Kidney (tissue), 14 donors: ENCODE measurements around the gene KCNIP1. TPM values are rescaled to one million over a fixed set of nuclear protein-coding genes. Genes with fewer than 3 reads are reported as not detected.
A peak's percentile ranks its signal among the peaks of the same experiment; 100 is the strongest.

Experiments used
- DNase-seq, 5 donors: peaks; one replicate each; pipeline ENCODE4 v3.0.0-alpha.2; 2013 to 2020
- FAIRE-seq: peaks from 2 replicates; lab custom pipeline; 2012; peaks lifted over from hg19 to GRCh38; lab: Jason Lieb, UNC
- H3K27ac ChIP-seq, 2 donors: one replicate each; pipeline ENCODE4 v1.7.0; 2013; ENCODE audit warnings: low read depth in 2 of 2, low read length in 2 of 2, inconsistent platforms in 1 of 2
- H3K27me3 ChIP-seq: one replicate; pipeline ENCODE4 v1.7.1; 2013; ENCODE audit warnings: low read length, inconsistent platforms; ENCODE audit not compliant: control insufficient read depth, insufficient read depth
- H3K36me3 ChIP-seq, 3 donors: one replicate each; pipeline versions ENCODE4 v1.7.0 to v1.7.1; 2013; ENCODE audit warnings: low read length in 3 of 3, control low read depth in 1 of 3, inconsistent platforms in 1 of 3; ENCODE audit not compliant: insufficient read depth in 3 of 3, control insufficient read depth in 2 of 3
- H3K4me1 ChIP-seq, 3 donors: one replicate each; pipeline versions ENCODE4 v1.7.0 to v1.7.1; 2013; ENCODE audit warnings: low read length in 3 of 3, inconsistent platforms in 1 of 3, low read depth in 1 of 3; ENCODE audit not compliant: control insufficient read depth in 2 of 3, insufficient read depth in 2 of 3
- H3K4me3 ChIP-seq, 3 donors: one replicate each; pipeline versions ENCODE4 v1.7.0 to v1.8.1; 2013; ENCODE audit warnings: low read length in 3 of 3, control low read depth in 1 of 3, inconsistent platforms in 1 of 3
- H3K9ac ChIP-seq, 3 donors: one replicate each; pipeline versions ENCODE4 v1.7.0 to v1.7.1; 2013; ENCODE audit warnings: low read length in 3 of 3, control low read depth in 1 of 3, inconsistent platforms in 1 of 3
- H3K9me3 ChIP-seq, 3 donors: one replicate each; pipeline versions ENCODE4 v1.7.0 to v1.7.1; 2013; ENCODE audit warnings: low read length in 3 of 3, control low read depth in 1 of 3, inconsistent platforms in 1 of 3; ENCODE audit not compliant: control insufficient read depth in 2 of 3, insufficient read depth in 1 of 3
- intact Hi-C: fragments of 100-400 bp; cut with DNase I; formaldehyde crosslinking; loops from one replicate; pipeline ENCODE4 v1.11.1; 2022
- polyA plus RNA-seq: library from polyadenylated mRNA; stranded (reverse); fragments of 350-450 nt; fragmentation: Illumina TruSeq; extraction: RNeasy Lipid Tissue Mini Kit (QIAGEN cat#74804); gene quantifications from one replicate; pipeline ENCODE4 v1.2.3, GENCODE V29; 2014; ENCODE audit warnings: low read depth, low replicate concordance; ENCODE audit not compliant: insufficient read depth
- total RNA-seq: library from RNA; stranded (reverse); fragmentation: NEBNext Ultra II Directional; extraction: Animal tissue kit (Norgen Biotek cat#: 25700); gene quantifications from one replicate; pipeline ENCODE4 v1.2.1, GENCODE V29; 2021
- TF ChIP-seq, protein P1 (sequence below): IDR thresholded peaks from 3 replicates; pipeline ENCODE4 v1.5.1; 2012; ENCODE audit warnings: mild to moderate bottlenecking, moderate library complexity, borderline replicate concordance; ENCODE audit not compliant: insufficient read depth; ENCODE audit errors: extremely low read depth
- donor health status: control.
- donor health status: control.
- donor health status: control.
- donor health status: control.
- donor health status: control.
- donor health status: DM: yes; HTN: yes; CAD: no.
- donor health status: Normal renal cell carcinoma (clear cell type).

Gene KCNIP1
- total and polyA plus RNA-seq, 2 donors from 2014 or later: 1.8 to 3.1 TPM

DNA sequence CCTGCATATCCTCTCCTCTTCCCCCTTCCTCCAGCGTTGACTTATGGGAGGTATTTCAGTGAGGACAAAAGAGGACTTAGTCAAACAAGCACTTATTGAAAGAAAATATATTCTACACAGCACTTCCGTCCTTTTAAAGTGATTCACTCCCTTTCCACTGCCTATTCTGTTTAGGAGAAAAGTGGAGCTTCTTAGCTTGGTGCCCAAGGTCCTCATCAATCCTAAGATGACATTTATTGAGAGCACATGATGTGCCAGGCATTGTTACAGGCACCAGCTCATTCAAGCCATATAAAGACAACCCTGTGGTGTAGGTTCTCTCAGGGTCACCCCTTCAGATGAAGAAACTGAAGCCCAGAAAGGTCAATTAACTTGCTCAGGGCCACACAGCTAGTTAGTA lies 95.9 kb downstream of the KCNIP1 start:
- no peak overlapping the region for H3K9ac ChIP-seq
- H3K27me3 ChIP-seq: no peaks in the 10 kb centered on the region
- H3K4me3 ChIP-seq: no peak overlapping the region
- intact Hi-C loops: no loop called here
- H3K27ac ChIP-seq: no peak overlapping the region
- FAIRE-seq (no peak), DNase-seq (no peak)
- TF ChIP-seq, protein P1, sequence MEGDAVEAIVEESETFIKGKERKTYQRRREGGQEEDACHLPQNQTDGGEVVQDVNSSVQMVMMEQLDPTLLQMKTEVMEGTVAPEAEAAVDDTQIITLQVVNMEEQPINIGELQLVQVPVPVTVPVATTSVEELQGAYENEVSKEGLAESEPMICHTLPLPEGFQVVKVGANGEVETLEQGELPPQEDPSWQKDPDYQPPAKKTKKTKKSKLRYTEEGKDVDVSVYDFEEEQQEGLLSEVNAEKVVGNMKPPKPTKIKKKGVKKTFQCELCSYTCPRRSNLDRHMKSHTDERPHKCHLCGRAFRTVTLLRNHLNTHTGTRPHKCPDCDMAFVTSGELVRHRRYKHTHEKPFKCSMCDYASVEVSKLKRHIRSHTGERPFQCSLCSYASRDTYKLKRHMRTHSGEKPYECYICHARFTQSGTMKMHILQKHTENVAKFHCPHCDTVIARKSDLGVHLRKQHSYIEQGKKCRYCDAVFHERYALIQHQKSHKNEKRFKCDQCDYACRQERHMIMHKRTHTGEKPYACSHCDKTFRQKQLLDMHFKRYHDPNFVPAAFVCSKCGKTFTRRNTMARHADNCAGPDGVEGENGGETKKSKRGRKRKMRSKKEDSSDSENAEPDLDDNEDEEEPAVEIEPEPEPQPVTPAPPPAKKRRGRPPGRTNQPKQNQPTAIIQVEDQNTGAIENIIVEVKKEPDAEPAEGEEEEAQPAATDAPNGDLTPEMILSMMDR: no peak
- no peaks in the 10 kb centered on the region for H3K36me3 ChIP-seq
- peaks cover 0 to 2% (median 0%) of the 10 kb centered on the region in 3 donors for H3K4me1 ChIP-seq
- H3K9me3 ChIP-seq: no peaks in the 10 kb centered on the region

DNA sequence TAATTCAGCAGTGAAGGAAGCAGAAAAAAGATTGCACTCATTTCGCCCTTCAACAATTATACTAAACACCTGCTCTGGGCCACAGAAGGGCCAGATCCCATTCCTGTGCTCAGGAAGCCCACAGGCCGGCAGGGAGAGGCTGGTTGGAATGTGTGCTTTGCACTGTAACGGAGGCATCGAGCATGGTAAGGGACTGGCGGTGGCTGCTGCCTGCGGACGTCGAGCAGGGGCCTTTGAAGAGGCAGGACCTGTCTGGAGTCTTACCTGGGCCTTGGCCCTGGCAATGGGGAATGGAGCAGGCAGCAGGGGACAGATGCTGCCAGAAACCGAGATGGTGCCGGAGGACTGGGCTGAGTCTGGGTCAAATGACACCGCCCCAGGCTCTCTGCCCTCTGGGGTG lies 97.8 kb downstream of the KCNIP1 start:
- H3K4me3 ChIP-seq: no peak overlapping the region
- FAIRE-seq (no peak), DNase-seq (peak in 3 of 5 donors; percentile 32 to 44 (median 44))
- no peaks in the 10 kb centered on the region for H3K27me3 ChIP-seq
- no peaks in the 10 kb centered on the region for H3K36me3 ChIP-seq
- no peaks in the 10 kb centered on the region for H3K9me3 ChIP-seq
- no peak overlapping the region for H3K27ac ChIP-seq
- H3K4me1 ChIP-seq: peaks cover 0 to 2% (median 0%) of the 10 kb centered on the region in 3 donors
- TF ChIP-seq, protein P1: no peak
- intact Hi-C loops: no loop called here
- H3K9ac ChIP-seq: no peak overlapping the region

DNA sequence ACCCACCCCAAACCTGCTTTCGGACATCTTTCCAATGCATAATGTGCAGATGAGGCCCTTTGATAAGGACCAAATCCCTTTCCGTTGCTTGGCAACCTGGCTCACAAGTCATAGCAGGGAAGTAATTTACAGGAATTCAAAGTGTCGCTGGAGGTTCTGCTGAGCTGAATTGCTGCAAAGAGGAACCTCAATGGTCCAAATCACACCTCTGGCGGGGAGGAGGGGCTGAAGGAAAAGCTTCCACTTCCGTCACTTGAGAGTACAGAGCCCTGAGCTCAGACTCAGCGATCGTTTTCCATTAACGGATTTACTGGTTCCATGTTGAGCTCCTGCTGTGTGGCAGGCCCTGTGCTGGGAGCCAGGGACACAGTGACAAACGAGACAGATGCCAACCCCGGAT lies 99.3 kb downstream of the KCNIP1 start:
- intact Hi-C loops: no loop called here
- H3K4me1 ChIP-seq: no peaks in the 10 kb centered on the region
- H3K36me3 ChIP-seq: no peaks in the 10 kb centered on the region
- H3K9me3 ChIP-seq: no peaks in the 10 kb centered on the region
- no peak overlapping the region for H3K9ac ChIP-seq
- H3K27me3 ChIP-seq: no peaks in the 10 kb centered on the region
- DNase-seq (no peak), FAIRE-seq (no peak)
- TF ChIP-seq, protein P1: no peak
- H3K4me3 ChIP-seq: no peak overlapping the region
- H3K27ac ChIP-seq: no peak overlapping the region
